Measurements from ENCODE around the gene HPN.
"Not testable (repeated sequence)": the region's sequence is repeated elsewhere in the genome, so short reads cannot be mapped to it uniquely, and the experiment has no call there.

HPN gene

GRCh38 chr19:35083691-35084508, 42.4 kb downstream of the HPN start:
- DNase-seq (ENCODE audit: low read depth in 2 of 2): no peak

- DNase-seq (ENCODE audit: low read depth in 2 of 2): no peak
Observed at GRCh38 chr19:35084509-35084762, 42.9 kb downstream of the HPN start.

DNA sequence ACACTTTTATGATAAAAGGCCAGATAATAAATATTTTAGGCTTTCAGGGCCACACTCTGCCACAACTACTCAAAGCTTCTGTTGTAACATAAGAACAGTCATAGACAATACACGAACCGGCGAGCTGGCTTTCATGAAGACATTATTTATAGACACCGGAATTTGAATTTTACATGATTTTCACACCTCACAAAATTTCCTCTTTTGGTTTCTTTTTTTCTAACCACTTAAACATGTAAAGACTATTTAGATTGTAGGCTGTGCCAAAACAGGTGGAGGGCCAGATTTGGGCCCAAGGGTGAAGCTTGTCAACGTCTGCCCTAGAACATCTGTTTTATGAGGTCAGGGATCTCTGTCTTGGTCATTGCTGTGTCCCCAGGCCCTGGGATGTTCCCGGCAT, 44.4 kb downstream of the HPN start:
- no peak for DNase-seq (ENCODE audit: low read depth in 2 of 2)

- no peak for DNase-seq (ENCODE audit: low read depth in 2 of 2)
Observed at GRCh38 chr19:35086455-35086854, 44.9 kb downstream of the HPN start.

DNA sequence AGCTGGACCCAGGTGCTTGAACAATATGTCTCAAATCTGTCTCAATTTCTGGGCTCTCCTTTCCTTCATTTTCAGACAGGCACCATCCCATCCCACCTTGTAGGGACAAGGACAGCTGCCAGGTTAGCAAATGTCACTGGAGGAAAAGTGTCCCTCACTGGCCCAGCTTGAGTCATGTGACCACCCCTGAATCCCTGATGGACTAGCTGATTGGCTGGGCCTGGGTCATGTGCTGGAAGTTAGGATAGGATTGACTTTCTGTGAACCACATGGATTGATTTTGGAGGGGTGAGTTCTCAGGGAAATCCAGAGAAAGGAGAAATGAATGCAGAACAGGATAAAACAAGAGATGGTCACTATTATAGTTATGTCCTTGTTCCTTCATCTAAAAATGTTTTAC, 45.9 kb downstream of the HPN start:
- no peak for DNase-seq (ENCODE audit: low read depth in 2 of 2)

DNA sequence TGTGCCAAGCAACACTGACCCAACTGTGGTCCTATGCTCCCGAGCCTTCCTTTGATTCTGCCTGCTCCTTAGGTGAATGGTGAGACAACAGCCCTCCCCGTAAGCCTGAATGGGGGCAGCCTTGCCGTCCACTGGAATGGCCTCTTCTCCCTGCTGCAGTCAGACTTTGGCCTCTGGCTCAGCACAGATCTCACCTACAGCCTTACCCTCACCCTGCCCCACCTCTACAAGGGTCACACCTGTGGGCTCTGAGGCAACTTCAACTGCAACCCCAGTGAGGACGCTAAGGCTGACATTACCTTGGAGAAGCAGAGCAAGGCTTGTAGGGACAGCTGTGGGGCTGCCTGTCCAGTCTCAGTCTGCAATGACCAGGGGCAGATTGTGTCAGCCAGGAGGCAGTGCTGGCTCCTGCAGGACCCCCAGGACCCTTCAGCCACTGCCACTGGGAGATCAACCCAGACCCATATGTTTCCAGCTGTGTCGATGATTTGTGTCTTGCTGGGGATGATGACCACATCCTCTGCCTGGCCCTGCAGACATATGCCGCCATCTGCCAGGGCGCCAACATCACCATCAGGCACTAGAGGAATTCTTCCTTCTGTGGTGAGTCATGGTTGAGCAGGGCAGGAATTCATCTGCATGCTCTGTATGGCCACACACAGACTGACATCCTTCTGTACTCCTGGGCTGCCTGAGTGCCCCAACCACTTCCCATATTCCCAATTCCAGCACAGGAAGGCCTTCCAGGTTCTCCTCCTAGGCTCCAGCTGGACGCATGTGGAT, 46.8 kb downstream of the HPN start:
- DNase-seq (ENCODE audit: low read depth in 2 of 2): no peak

GRCh38 chr19:35089554-35089953, 48.0 kb downstream of the HPN start:
- no peak for DNase-seq (ENCODE audit: low read depth in 2 of 2)

DNA sequence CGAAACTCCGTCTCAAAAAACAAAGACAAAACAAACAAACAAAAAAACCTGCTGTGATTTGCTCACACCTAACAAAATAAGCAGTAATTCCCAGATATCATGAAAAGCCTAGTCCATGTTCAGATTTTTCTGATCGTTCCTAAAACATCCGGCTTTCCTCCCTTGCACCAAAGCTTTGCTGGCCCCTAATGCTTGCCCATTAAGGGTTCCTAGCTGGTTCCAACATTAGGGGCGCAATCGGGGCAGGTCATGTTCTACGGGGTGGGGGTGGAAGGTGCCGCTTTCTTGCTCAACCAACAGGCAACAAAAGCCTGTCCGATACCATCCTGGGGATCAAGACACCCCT, 48.6 kb downstream of the HPN start:
- DNase-seq (ENCODE audit: low read depth in 2 of 2): no peak

DNA sequence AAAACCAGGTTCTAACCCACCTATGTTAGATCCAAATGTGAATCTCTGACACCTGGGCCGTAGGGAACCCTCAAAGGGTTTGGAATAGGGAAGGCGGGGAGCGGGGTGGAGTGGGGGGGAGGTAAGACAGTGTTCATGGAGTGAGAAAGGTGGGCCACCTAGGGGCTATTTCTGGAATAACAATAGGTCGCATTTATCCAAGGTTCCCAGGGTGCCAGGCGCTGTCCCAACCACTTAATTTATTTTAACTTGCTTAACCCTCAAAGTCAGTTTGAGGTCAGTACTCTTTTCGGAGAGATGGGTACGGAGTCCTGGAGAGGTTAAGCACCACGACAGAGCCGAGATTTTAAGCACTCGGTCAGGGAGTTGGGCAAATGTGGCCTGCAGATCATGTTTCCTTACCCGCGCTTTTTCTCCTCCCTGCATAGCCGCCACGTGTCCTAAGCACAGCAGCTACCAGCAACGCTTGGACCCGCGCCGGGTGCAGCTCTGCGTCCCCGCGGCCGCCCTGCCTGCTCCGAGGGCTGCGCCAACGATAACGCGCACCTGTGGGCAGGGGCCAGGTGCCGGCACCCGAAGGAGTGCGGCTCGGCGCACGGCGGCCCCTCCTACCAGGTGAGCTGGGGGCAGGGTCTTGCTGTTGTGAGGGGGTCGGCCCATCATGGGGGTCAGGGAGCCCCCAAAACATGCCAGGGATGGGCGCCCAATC, 49.1 kb downstream of the HPN start:
- DNase-seq (ENCODE audit: low read depth in 2 of 2): no peak

DNA sequence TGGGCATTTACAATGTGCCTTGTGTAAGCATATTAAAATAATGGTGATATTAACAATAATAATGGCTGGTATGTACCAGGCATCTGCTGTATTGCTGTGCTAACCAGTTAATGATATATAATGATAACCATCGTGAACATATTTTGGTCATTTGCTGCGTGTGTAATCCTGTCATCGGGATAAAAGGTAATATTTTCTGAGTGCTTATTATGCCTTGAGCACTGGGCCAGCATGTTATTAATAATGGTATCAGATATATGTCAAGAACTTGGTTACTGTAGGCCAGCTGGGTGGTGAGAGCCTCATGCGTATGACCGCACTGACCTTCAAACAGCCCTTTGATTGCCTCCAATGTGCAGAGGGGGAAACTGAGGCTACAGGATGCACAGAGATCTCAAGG, 51.9 kb downstream of the HPN start:
- no peak for DNase-seq (ENCODE audit: low read depth in 2 of 2)

DNA sequence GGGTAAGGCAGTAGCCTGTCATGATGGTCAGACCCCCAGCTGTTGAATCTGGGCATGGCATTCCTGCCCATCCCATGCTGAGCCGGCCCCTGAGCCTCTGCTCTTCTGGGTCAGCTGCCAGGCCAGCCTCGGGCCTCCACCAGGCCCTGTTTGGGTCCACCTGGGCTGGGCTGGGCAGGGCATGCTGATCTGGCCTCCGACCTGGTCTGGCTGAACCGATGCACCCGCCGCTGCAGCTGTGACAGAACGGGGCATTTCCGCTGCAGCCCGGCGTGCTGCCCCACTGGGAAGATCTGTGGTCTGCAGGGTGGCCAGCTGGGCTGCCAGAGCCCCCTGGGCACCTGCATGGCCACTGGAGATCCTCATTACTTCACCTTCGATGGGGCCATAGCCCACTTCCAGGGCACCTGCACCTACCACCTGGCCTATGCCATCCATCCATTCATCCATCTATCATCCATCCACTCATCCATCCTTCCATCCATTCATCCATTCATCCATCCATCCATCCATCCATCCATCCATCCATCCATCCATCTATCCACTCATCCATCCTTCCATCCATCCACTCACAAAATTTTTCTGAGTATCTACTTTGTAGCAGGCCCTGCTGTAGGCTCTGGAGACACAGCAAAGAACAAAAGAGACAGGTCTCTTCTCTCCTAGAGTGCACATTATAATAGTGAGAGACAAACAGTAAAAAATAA, 52.6 kb downstream of the HPN start:
- DNase-seq (ENCODE audit: low read depth in 2 of 2): no peak

- DNase-seq (ENCODE audit: low read depth in 2 of 2): no peak
Observed at GRCh38 chr19:35094656-35095055, 53.1 kb downstream of the HPN start.

GRCh38 chr19:35095667-35096368, 54.3 kb downstream of the HPN start:
- no peak for DNase-seq (ENCODE audit: low read depth in 2 of 2)

DNA sequence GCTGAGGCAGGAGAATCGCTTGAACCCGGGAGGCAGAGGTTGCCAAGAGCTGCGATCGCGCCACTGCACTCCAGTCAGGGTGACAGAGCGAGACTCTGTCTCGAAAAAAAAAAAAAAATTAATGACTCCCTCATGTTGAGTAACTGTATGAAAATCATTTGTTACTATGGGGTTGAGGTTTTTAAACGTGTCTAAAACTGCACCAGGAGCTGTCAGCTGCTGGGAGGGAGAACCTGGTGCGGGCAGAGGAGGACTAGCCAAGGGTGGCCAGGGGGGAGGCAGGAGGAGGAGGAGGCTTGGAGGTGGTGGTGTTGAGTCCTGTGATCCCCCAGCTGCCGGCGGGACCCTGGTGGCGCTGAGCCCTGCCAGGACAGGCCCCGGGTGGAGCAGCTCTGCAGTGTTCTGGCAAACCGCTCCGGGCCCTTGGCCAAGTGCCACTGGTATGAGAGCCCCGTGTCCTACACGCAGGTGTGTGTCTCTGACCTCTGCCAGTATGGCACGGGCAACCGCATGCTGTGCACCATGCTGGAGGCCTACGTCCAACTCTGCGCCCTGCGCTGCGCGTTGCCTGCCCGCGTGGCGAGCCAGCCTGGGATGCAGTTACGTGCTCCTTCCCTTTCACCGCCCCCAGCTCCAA, 57.0 kb downstream of the HPN start:
- DNase-seq (ENCODE audit: low read depth in 2 of 2): no peak

DNA sequence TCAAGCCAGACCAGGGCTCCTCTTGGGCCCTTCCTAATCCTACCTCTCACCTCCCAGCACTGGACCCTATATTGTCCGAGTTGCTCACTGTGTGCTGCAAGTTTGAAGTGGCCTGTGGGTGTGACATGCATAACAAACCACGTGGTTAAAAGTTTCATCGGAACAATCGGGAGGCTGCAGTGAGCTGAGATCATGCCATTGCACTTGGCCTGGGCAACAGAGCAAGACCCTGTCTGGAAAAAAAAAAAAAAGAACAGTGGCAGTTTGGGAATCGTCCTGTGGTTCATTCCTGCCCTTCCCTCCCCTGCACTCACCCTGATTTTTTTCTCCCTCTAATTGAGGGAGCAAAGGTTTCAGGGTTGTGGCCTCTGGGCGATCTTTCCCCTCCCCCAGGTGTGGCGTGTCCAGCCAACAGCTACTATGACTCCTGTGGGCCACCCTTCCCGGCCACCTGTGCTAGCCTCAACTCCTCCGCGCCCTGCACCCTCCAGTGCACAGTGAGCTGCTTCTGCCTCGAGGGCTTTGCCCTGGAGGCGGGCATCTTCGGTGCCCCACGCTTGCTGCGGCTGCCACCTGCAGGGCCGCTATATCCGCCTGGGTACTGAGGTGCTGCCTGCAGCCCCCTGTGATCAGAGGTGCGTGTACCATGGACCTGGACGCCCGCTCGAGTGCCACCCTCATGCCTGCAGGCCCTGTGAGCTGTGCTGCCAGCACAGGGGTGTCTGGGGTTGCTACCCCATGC, 57.8 kb downstream of the HPN start:
- DNase-seq (ENCODE audit: low read depth in 2 of 2): no peak

GRCh38 chr19:35099897-35100275, 58.4 kb downstream of the HPN start:
- DNase-seq (ENCODE audit: low read depth in 2 of 2): no peak

GRCh38 chr19:35100588-35101533, 59.3 kb downstream of the HPN start:
- DNase-seq (ENCODE audit: low read depth in 2 of 2): no peak

DNA sequence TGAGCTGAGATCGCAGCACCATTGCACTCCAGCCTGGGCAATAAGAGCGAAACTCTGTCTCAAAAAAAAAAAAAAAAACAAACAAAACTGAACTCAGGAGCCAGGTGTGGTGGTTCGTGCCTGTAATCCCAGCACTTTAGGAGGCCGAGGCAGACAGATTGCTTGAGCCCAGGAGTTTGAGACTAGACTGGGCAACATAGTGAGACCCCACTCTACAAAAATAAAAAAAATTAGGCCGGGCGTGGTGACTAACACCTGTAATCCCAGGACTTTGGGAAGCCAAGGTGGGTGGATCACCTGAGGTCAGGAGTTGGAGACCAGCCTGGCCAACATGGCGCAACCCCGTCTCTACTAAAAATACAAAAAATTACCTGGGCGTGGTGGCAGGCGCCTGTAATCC, 60.4 kb downstream of the HPN start:
- DNase-seq (ENCODE audit: low read depth in 2 of 2): not testable (repeated sequence)

DNA sequence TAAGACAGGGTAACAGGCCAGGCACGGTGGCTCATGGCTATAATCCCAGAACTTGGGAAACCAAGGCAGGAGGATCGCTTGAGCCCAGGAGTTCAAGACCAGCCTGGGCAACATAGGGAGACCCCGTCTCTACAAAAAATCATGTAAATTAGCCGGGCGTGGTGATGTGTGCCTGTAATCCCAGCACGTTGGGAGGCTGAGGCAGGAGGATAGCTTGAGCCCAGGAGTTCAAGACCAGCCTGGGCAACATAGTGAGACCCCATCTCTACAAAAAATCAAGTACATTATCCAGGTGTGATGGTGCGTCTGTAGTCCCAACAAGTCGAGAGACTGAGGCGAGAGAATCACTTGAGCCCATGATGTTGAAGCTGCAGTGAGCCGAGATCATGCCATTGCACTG, 62.1 kb downstream of the HPN start:
- DNase-seq (ENCODE audit: low read depth in 2 of 2): not testable (repeated sequence)
